Pons (tissue), 1 donor: ENCODE data around the gene FKBP8.
A peak's percentile ranks its signal among the peaks of the same experiment; 100 is the strongest.

Experiments used
- DNase-seq: peaks from one replicate; pipeline ENCODE4 v3.0.0-alpha.2; 2016; ENCODE audit warnings: low spot score

The FKBP8 gene

GRCh38 chr19:18521692-18522123 is 21.7 kb downstream of the FKBP8 start, which contains the start of gene ELL:
Gene ELL, minus strand, starts transcription at chr19:18522070. Its CDS starts 15 bp downstream, at chr19:18522055.
- no peak for DNase-seq

- no peak for DNase-seq
Measured at GRCh38 chr19:18520848-18521691, 22.3 kb downstream of the FKBP8 start.

GRCh38 chr19:18519962-18520847 is 23.2 kb downstream of the FKBP8 start:
- peak; percentile 54 for DNase-seq

GRCh38 chr19:18518639-18519038 is 24.7 kb downstream of the FKBP8 start:
- DNase-seq: no peak

GRCh38 chr19:18517606-18518005 is 25.8 kb downstream of the FKBP8 start:
- DNase-seq: no peak

- no peak for DNase-seq
Measured at GRCh38 chr19:18515959-18516358, 27.4 kb downstream of the FKBP8 start.

GRCh38 chr19:18514800-18515682 is 28.3 kb downstream of the FKBP8 start:
- DNase-seq: no peak

- DNase-seq: no peak
Measured at GRCh38 chr19:18513868-18514267, 29.5 kb downstream of the FKBP8 start.

GRCh38 chr19:18510216-18510615 is 33.2 kb downstream of the FKBP8 start:
- no peak for DNase-seq

- no peak for DNase-seq
Measured at GRCh38 chr19:18508585-18508984, 34.8 kb downstream of the FKBP8 start.

- DNase-seq: no peak
Measured at GRCh38 chr19:18507727-18508440, 35.5 kb downstream of the FKBP8 start.

- DNase-seq: no peak
Measured at GRCh38 chr19:18507021-18507726, 36.2 kb downstream of the FKBP8 start.

GRCh38 chr19:18506101-18506930 is 37.1 kb downstream of the FKBP8 start:
- no peak for DNase-seq

GRCh38 chr19:18504886-18505610 is 38.3 kb downstream of the FKBP8 start:
- DNase-seq: no peak

GRCh38 chr19:18503971-18504885 is 39.1 kb downstream of the FKBP8 start:
- no peak for DNase-seq

GRCh38 chr19:18503337-18503970 is 39.9 kb downstream of the FKBP8 start:
- no peak for DNase-seq

GRCh38 chr19:18502638-18503294 is 40.6 kb downstream of the FKBP8 start:
- DNase-seq: peak; percentile 54
